H9 (cell line): ENCODE measurements around the gene DCC. TPM values are rescaled to one million over a fixed set of nuclear protein-coding genes. Genes with fewer than 3 reads are reported as not detected.

Experiments used
- DNase-seq: peaks from one replicate; pipeline ENCODE4 v3.0.0-alpha.2; 2017
- H2AFZ ChIP-seq: one replicate; pipeline ENCODE4 v1.6.1; 2013; ENCODE audit warnings: mild to moderate bottlenecking, low read length, control low read depth, moderate library complexity
- H2AK5ac ChIP-seq: 2 replicates; pipeline ENCODE4 v1.6.1; 2013; ENCODE audit warnings: low read length, control low read depth, mixed read lengths; ENCODE audit not compliant: insufficient read length
- H2BK120ac ChIP-seq: one replicate; pipeline ENCODE4 v1.6.1; 2013; ENCODE audit warnings: low read depth, mild to moderate bottlenecking, low read length, control low read depth, inconsistent platforms; ENCODE audit not compliant: poor library complexity, severe bottlenecking
- H2BK12ac ChIP-seq: 2 replicates; pipeline ENCODE4 v1.6.1; 2013; ENCODE audit warnings: low read length, control low read depth, mixed read lengths, low read depth; ENCODE audit not compliant: insufficient read length
- H2BK15ac ChIP-seq: 2 replicates; pipeline ENCODE4 v1.6.1; 2013; ENCODE audit warnings: low read depth, low read length, control low read depth
- H2BK20ac ChIP-seq: one replicate; pipeline ENCODE4 v1.6.1; 2013; ENCODE audit warnings: low read depth, mild to moderate bottlenecking, low read length, control low read depth, inconsistent platforms; ENCODE audit not compliant: poor library complexity, severe bottlenecking
- H2BK5ac ChIP-seq: 2 replicates; pipeline ENCODE4 v1.6.1; 2013; ENCODE audit warnings: low read length, control low read depth, mixed read lengths; ENCODE audit not compliant: insufficient read length
- H3K14ac ChIP-seq: 2 replicates; pipeline ENCODE4 v1.6.1; 2013; ENCODE audit warnings: low read length, control low read depth; ENCODE audit not compliant: insufficient read depth
- H3K18ac ChIP-seq: 2 replicates; pipeline ENCODE4 v1.6.1; 2013; ENCODE audit warnings: low read depth, mild to moderate bottlenecking, mixed read lengths, low read length, control low read depth; ENCODE audit not compliant: insufficient read length
- H3K23ac ChIP-seq: 2 replicates; pipeline ENCODE4 v1.6.1; 2013; ENCODE audit warnings: low read length, control low read depth, mixed read lengths, low read depth; ENCODE audit not compliant: insufficient read length
- H3K23me2 ChIP-seq: 2 replicates; pipeline ENCODE4 v1.6.1; 2013; ENCODE audit warnings: low read depth, mild to moderate bottlenecking, mixed read lengths, low read length, control low read depth; ENCODE audit not compliant: insufficient read length, poor library complexity, severe bottlenecking
- H3K27ac ChIP-seq: 2 replicates; pipeline ENCODE4 v1.5.1; 2013; ENCODE audit warnings: low read length, control low read depth, mixed read lengths, low read depth; ENCODE audit not compliant: insufficient read length
- H3K27me3 ChIP-seq: 2 replicates; pipeline ENCODE4 v1.6.1; 2013; ENCODE audit warnings: low read length, control low read depth, inconsistent platforms; ENCODE audit not compliant: insufficient read depth
- H3K4ac ChIP-seq: 2 replicates; pipeline ENCODE4 v1.6.1; 2013; ENCODE audit warnings: low read depth, mild to moderate bottlenecking, control low read depth, inconsistent platforms, low read length, moderate library complexity
- H3K4me1 ChIP-seq: 2 replicates; pipeline ENCODE4 v1.6.1; 2013; ENCODE audit warnings: low read length, control low read depth, inconsistent platforms; ENCODE audit not compliant: insufficient read depth
- H3K4me2 ChIP-seq: 2 replicates; pipeline ENCODE4 v1.6.1; 2013; ENCODE audit warnings: low read length, control low read depth, mixed read lengths; ENCODE audit not compliant: insufficient read length, insufficient read depth
- H3K56ac ChIP-seq: 2 replicates; pipeline ENCODE4 v1.6.1; 2013; ENCODE audit warnings: low read depth, mild to moderate bottlenecking, mixed read lengths, low read length, control low read depth; ENCODE audit not compliant: insufficient read length
- H3K79me1 ChIP-seq: 2 replicates; pipeline ENCODE4 v1.6.1; 2013; ENCODE audit warnings: low read depth, mild to moderate bottlenecking, moderate library complexity, low read length, control low read depth, inconsistent platforms; ENCODE audit not compliant: insufficient read depth, poor library complexity, severe bottlenecking
- H3K79me2 ChIP-seq: 2 replicates; pipeline ENCODE4 v1.6.1; 2013; ENCODE audit warnings: low read length, control low read depth, inconsistent platforms; ENCODE audit not compliant: insufficient read depth
- H3K9ac ChIP-seq: 2 replicates; pipeline ENCODE4 v1.6.1; 2013; ENCODE audit warnings: low read length, control low read depth, mixed read lengths; ENCODE audit not compliant: insufficient read length; ENCODE audit errors: extremely low read depth
- H3K9me3 ChIP-seq: one replicate; pipeline ENCODE4 v1.6.1; 2013; ENCODE audit warnings: low read depth, low read length, inconsistent platforms; ENCODE audit not compliant: control insufficient read depth
- H3T11ph ChIP-seq: one replicate; pipeline ENCODE4 v1.6.1; 2013; ENCODE audit warnings: mild to moderate bottlenecking, low read length, control low read depth, inconsistent platforms
- H4K20me1 ChIP-seq: one replicate; pipeline ENCODE4 v1.6.1; 2013; ENCODE audit not compliant: control insufficient read depth, insufficient read length, insufficient read depth
- H4K5ac ChIP-seq: 2 replicates; pipeline ENCODE4 v1.6.1; 2013; ENCODE audit warnings: low read depth, mild to moderate bottlenecking, mixed read lengths, low read length, control low read depth; ENCODE audit not compliant: insufficient read length
- H4K8ac ChIP-seq: replicated peaks from 2 replicates; pipeline ENCODE4 v1.6.1; 2013; ENCODE audit warnings: low read length, control low read depth, mixed read lengths, low read depth; ENCODE audit not compliant: insufficient read length
- H4K91ac ChIP-seq: 2 replicates; pipeline ENCODE4 v1.6.1; 2013; ENCODE audit warnings: low read depth, mild to moderate bottlenecking, moderate library complexity, mixed read lengths, low read length, control low read depth; ENCODE audit not compliant: insufficient read length
- H3K27ac Mint-ChIP-seq, 3 experiments: 2 replicates in 2 of 3; 3 replicates in 1 of 3; pipeline ENCODE4 v1.8.0; 2020 to 2021; ENCODE audit warnings: mixed read lengths in 3 of 3, mild to moderate bottlenecking in 1 of 3, moderate library complexity in 1 of 3
- H3K27me3 Mint-ChIP-seq: 2 replicates; pipeline ENCODE4 v1.8.0; 2021; ENCODE audit warnings: low read depth, mild to moderate bottlenecking, moderate library complexity, mixed read lengths
- H3K36me3 Mint-ChIP-seq, 3 experiments: 2 replicates in 2 of 3; 3 replicates in 1 of 3; pipeline ENCODE4 v1.8.0; 2020 to 2021; ENCODE audit warnings: low read depth in 3 of 3, mixed read lengths in 3 of 3; ENCODE audit not compliant: insufficient read depth in 1 of 3
- H3K4me1 Mint-ChIP-seq, 2 experiments: 2 replicates each; pipeline ENCODE4 v1.8.0; 2020; ENCODE audit warnings: mixed read lengths in 2 of 2
- H3K4me3 Mint-ChIP-seq, 2 experiments: 2 replicates in 1 of 2; 3 replicates in 1 of 2; pipeline ENCODE4 v1.8.0; 2020 to 2021; ENCODE audit warnings: mild to moderate bottlenecking in 2 of 2, mixed read lengths in 2 of 2, moderate library complexity in 1 of 2
- H3K9me3 Mint-ChIP-seq, 2 experiments: 2 replicates in 1 of 2; 3 replicates in 1 of 2; pipeline ENCODE4 v1.8.0; 2020; ENCODE audit warnings: mild to moderate bottlenecking in 2 of 2, mixed read lengths in 2 of 2, moderate library complexity in 1 of 2
- WGBS: extraction: QIAGEN DNeasy Blood & Tissue Kit; methylation state at CpG from one replicate; pipeline ENCODE4 v1.1.7; 2013; ENCODE audit warnings: missing lambda C conversion rate, low lambda C conversion rate, mixed read lengths; ENCODE audit not compliant: insufficient read length; ENCODE audit errors: extremely low coverage; 5-methylcytosine and 5-hydroxymethylcytosine counted together
- total RNA-seq: library from RNA; stranded (reverse); gene quantifications from 2 replicates; pipeline ENCODE4 v1.2.1, GENCODE V29; 2021
- TF ChIP-seq, protein P1 (sequence below): fragments of 200-600 bp; sonication (generic); conservative IDR thresholded peaks from 3 replicates; pipeline ENCODE4 v1.8.0; 2021; ENCODE audit warnings: antibody characterized with exemption, mild to moderate bottlenecking

The DCC gene
- total RNA-seq, 1 experiment from 2014 or later, result 0.35 TPM

DNA sequence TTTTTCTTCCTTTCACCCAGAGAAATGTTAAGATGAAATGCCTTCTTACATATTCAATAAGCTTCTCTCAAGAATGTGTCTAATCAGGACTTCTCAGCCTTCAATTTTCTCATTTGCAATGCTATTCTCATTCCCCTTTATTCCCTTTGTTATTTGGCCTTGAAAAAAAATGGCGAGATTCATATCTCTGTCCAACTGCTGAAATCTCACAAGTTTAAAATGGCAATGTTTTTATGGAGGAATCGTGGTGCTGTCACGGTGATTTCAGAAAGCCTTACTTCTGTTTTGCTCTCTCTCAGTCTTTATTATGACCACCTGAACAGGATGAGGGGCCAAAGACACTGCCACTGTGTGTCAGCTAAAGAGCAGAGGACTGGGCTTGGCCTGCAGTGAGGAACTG, 928.5 kb downstream of the DCC start:
- H3K4me3 Mint-ChIP-seq, result no peak overlapping the region
- no peak overlapping the region for H2AFZ ChIP-seq
- no peak overlapping the region for H2BK120ac ChIP-seq
- WGBS, result no CpG with 5 or more reads among the region's 3 CpGs
- H3K27ac ChIP-seq, result no peak overlapping the region
- no peaks in the 10 kb centered on the region for H3K79me1 ChIP-seq
- H3K4ac ChIP-seq, result no peak overlapping the region
- H3K27me3 Mint-ChIP-seq, result no peaks in the 10 kb centered on the region
- H3K36me3 Mint-ChIP-seq, result no peaks in the 10 kb centered on the region
- H3K14ac ChIP-seq, result no peak overlapping the region
- no peaks in the 10 kb centered on the region for H3K9me3 Mint-ChIP-seq
- TF ChIP-seq, protein P1, sequence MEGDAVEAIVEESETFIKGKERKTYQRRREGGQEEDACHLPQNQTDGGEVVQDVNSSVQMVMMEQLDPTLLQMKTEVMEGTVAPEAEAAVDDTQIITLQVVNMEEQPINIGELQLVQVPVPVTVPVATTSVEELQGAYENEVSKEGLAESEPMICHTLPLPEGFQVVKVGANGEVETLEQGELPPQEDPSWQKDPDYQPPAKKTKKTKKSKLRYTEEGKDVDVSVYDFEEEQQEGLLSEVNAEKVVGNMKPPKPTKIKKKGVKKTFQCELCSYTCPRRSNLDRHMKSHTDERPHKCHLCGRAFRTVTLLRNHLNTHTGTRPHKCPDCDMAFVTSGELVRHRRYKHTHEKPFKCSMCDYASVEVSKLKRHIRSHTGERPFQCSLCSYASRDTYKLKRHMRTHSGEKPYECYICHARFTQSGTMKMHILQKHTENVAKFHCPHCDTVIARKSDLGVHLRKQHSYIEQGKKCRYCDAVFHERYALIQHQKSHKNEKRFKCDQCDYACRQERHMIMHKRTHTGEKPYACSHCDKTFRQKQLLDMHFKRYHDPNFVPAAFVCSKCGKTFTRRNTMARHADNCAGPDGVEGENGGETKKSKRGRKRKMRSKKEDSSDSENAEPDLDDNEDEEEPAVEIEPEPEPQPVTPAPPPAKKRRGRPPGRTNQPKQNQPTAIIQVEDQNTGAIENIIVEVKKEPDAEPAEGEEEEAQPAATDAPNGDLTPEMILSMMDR, result no peak
- no peak overlapping the region for H3K23ac ChIP-seq
- no peak for DNase-seq
- H4K91ac ChIP-seq, result no peak overlapping the region
- H3K9ac ChIP-seq, result no peak overlapping the region
- H2BK15ac ChIP-seq, result no peak overlapping the region
- no peak overlapping the region for H2BK20ac ChIP-seq
- H4K8ac ChIP-seq, result no peak overlapping the region
- H2BK12ac ChIP-seq, result no peak overlapping the region
- no peak overlapping the region for H3K4me2 ChIP-seq
- H2BK5ac ChIP-seq, result no peak overlapping the region
- H3T11ph ChIP-seq, result no peak overlapping the region
- H3K4me1 Mint-ChIP-seq, result peaks cover 4% of the 10 kb centered on the region in 2 experiments; a peak in 3 of 4 replicates
- no peaks in the 10 kb centered on the region for H3K27me3 ChIP-seq
- H3K56ac ChIP-seq, result no peak overlapping the region
- H2AK5ac ChIP-seq, result no peak overlapping the region
- H4K5ac ChIP-seq, result no peak overlapping the region
- peak overlapping the region in 2 of 3 experiments; percentile 32 to 85; a peak in 4 of 7 replicates for H3K27ac Mint-ChIP-seq
- H3K18ac ChIP-seq, result no peak overlapping the region
- H4K20me1 ChIP-seq, result no peaks in the 10 kb centered on the region
- no peaks in the 10 kb centered on the region for H3K4me1 ChIP-seq
- H3K23me2 ChIP-seq, result no peaks in the 10 kb centered on the region
- no peaks in the 10 kb centered on the region for H3K79me2 ChIP-seq
- H3K9me3 ChIP-seq, result no peaks in the 10 kb centered on the region
